Esophagus muscularis mucosa (tissue), 4 donors: ENCODE measurements around the gene HSD11B2.

Experiments used
- EP300 ChIP-seq: sonication (generic); formaldehyde crosslinking; IDR thresholded peaks from one replicate; pipeline ENCODE4 v1.6.1; 2017; ENCODE audit warnings: antibody characterized with exemption
- POLR2A ChIP-seq: fragments of 450-650 bp; IDR thresholded peaks from one replicate; pipeline ENCODE4 v1.6.1; 2017; ENCODE audit warnings: antibody characterized with exemption, moderate library complexity, mild to moderate bottlenecking, low read depth
- POLR2AphosphoS5 ChIP-seq, 2 donors: sonication (generic); formaldehyde crosslinking; IDR thresholded peaks; one replicate each; pipeline ENCODE4 v1.6.1; 2017; ENCODE audit warnings: antibody characterized with exemption in 2 of 2
- TF ChIP-seq, protein P1 (sequence below), 3 experiments: fragments of 200-600 bp in 2 of 3; fragments of 450-650 bp in 1 of 3; sonication (generic) in 2 of 3; IDR thresholded peaks; one replicate each; pipeline ENCODE4 v1.5.1; 2017 to 2019; ENCODE audit warnings: antibody characterized with exemption in 3 of 3, mild to moderate bottlenecking in 2 of 3, moderate library complexity in 1 of 3

DNA sequence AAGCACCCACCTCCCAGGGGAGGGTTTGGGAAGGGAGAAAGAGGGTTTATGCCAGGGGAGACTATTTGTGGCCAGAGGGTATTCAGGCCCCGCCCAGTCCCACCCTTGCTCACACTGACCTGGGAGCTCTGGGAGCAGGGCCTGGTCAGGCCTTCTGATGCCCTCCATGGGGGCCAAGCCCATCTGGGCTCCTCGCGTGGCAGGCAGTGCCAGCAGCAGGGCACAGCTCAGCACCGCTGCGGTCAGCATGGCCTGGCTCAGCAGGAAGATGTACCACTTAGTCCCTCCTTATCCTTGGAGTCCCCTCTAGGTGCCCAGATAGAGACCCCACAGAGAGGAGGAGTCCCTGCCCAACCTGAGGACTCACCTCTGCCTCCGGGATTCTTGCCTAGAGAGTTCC lies 52.2 kb downstream of the HSD11B2 start, which contains the start of gene AGRP:
- TF ChIP-seq, protein P1, sequence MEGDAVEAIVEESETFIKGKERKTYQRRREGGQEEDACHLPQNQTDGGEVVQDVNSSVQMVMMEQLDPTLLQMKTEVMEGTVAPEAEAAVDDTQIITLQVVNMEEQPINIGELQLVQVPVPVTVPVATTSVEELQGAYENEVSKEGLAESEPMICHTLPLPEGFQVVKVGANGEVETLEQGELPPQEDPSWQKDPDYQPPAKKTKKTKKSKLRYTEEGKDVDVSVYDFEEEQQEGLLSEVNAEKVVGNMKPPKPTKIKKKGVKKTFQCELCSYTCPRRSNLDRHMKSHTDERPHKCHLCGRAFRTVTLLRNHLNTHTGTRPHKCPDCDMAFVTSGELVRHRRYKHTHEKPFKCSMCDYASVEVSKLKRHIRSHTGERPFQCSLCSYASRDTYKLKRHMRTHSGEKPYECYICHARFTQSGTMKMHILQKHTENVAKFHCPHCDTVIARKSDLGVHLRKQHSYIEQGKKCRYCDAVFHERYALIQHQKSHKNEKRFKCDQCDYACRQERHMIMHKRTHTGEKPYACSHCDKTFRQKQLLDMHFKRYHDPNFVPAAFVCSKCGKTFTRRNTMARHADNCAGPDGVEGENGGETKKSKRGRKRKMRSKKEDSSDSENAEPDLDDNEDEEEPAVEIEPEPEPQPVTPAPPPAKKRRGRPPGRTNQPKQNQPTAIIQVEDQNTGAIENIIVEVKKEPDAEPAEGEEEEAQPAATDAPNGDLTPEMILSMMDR (IDR thresholded peaks at IDR 0.05) = no peak
- TF ChIP-seq POLR2A (no peak), EP300 (no peak), POLR2AphosphoS5 (IDR thresholded peaks at IDR 0.05) (no peak)
